Activated CD4-positive, alpha-beta T cell treated with anti-CD3 and anti-CD28 coated beads for 4 hours (primary cell): Measurements from ENCODE around the gene AFF3.
"Not testable (repeated sequence)": the region's sequence is repeated elsewhere in the genome, so short reads cannot be mapped to it uniquely, and the experiment has no call there.

Experiments used
- DNase-seq, 2 donors: peaks; one replicate each; pipeline ENCODE4 v3.0.0-alpha.2; 2020

Gene AFF3

DNA sequence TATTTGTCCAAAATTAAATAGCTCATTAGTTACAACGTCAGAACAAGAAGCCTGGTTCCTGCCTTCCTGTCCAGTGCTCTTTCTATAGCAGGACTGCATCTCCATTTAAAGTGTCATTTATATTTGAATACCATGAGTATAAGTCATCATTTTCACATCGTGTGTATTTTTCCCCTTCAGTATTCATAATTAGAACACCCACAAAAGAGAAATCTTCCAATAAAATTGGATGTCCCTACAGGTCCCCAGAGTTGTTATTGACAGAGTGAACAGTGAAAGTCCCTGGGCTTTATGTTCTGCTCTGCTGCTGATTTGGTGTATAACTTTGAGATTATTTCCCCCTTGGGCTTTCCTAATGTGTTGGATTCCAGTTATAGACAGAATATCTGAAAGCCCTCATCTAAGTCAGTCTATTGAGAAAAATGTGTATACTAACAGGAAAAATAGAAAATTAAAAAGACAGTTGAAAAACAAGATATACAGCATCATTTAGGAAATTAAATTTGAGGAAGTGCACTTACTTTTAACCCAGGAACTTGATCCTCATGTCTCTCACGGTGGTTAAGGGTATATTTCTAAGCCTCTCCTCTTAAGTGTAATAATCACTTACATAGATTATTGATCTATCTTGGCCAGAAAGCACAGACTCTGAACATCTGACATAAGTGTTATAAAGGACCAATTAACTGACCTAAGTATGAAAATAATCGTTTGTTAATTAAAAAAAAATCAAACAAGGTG lies 637.4 kb downstream of the AFF3 start:
- no peak for DNase-seq

DNA sequence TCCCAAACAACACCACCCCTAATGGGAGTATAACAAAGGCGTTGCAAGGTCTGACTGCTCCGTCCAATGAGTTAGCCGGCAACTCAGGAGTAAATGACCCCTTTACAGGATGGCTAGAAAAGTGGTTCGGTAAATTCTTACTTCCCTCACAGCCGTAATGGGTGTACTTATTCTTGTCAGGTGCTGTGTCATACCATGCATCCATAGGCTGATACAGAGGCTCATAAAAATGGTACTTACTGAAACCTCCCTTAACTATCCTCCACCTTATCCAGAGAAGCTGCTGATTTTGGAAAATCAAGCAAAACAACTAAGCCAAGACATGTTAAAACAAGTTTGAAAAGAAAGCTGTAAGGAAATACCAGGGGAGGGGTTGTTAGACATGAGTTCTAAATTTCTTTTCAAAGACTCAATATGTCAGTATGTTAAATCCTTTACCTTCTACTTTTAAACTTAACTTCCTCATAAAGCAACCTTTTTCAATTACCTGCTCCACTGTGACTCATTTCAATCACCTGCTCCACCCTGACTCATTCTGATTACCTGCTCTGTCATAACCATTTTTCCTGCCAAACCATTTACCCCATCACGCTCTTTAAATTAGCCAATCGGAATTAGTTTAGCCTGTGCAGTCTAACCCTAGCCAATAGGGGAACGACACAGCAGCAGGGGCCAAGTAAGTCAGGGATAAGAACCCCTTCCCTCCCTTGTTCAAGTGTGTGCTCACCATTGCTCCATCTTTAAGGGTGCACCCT lies 638.6 kb downstream of the AFF3 start:
- DNase-seq = not testable (repeated sequence)

DNA sequence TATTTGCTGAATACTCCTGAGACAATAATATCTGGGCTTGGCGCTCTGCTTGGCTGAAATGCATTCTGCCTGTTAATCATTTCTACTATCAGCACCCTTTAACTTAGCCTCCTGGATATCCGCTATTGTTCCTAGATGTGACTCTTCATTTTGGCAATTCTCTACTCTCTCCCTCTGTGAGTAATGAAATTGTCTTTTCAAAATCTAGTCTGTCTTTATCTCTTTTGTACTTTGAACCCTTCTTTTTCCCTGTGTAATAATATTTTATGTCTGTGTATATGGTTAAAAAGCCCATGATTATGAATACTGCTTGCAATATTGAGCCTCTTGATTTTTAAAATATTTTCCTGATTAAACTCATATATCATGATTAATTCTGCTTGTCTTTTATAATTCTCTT lies 646.4 kb downstream of the AFF3 start:
- no peak for DNase-seq
